Activated T-cell treated with anti-CD3 and anti-CD28 coated beads for 48 hours (primary cell): ENCODE results near the gene RASL11A.
A peak's percentile ranks its signal among the peaks of the same experiment; 100 is the strongest.
"Not testable (repeated sequence)": the region's sequence is repeated elsewhere in the genome, so short reads cannot be mapped to it uniquely, and the experiment has no call there.

Experiments
- DNase-seq: peaks from one replicate; pipeline ENCODE4 v3.0.0-alpha.2; 2020; ENCODE audit warnings: low read depth

Gene RASL11A, protein sequence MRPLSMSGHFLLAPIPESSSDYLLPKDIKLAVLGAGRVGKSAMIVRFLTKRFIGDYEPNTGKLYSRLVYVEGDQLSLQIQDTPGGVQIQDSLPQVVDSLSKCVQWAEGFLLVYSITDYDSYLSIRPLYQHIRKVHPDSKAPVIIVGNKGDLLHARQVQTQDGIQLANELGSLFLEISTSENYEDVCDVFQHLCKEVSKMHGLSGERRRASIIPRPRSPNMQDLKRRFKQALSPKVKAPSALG

DNA sequence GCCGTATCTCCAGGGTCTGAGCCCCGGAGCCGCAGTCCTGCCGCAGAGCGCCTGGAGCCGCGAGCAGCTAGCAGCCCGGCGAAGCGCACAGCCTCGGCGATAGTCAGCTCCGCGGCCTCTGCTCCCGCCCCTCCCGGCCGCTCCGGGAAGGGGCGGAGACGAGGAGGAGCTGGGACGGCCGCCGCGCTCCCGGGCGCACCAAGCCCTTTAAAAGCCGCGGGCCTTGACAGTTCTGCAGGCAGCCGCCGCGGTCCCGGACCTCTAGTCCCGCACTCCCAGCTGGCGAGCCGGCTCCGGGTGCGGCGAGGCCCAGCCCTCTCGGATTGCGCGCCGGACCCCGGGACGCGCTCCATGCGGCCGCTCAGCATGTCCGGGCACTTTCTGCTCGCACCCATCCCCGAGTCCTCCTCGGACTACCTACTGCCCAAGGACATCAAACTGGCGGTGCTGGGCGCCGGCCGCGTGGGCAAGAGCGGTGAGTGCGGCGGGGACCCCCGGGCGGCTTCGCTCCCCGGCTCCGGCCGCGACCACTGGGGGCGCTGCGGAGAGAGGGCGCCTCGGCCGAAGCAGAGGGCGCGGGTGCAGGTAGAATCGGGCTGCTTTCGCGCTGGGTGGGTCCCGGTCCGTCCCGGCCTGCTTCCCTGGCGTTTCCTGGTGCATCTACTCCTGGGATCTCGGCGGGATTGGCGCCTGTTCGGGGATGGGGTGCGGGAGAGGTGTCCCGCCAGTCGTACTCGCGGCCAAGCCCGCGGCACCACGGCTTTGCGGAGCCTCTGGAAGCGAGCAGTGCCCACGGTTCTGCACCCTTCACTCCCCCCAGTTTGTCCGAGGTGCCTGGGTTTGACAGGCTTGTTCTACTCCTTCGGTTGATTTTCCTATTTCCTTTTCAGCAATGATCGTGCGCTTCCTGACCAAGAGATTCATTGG lies at the start of gene RASL11A:
Gene RASL11A, plus strand, starts transcription at position 237 of the 927 bp plus-strand sequence. Its CDS starts 115 bp downstream, at position 352.
- DNase-seq = peak; percentile 69

DNA sequence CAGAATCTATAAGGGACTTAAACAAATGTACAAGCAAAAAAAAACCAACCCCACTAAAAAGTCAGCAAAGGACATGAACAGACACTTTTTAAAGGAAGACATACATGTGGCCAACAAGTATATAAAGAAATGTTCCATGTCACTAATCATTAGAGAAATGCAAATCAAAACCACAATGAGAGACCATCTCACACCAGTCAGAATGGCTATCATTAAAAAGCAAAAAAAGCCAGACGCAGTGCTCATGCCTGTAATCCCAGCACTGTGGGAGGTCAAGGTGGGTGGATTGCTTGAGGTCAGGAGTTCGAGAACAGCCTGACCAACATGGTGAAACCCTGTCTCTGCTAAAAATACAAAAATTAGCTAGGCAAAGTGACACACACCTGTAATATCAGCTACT lies 48.5 kb upstream of the RASL11A start:
- DNase-seq = not testable (repeated sequence)

DNA sequence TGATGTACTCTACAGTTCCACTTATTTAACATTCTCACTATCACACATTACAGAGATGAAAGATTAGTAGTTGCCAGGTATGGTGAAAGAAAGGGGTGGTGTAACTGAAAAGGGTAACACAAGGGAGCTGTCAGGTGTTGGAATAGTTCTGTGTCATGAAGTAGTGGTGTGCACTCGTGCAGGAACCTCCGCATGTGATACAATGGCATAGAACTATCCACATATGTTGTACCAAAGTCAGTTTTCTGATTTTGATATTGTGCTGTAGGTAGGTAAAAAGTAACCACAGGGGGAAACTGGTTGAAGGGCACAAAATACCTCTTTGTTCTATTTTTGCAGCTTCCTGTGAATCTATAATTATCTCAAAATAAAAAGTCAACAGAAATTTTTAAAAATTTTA lies 43.6 kb upstream of the RASL11A start:
- no peak for DNase-seq

DNA sequence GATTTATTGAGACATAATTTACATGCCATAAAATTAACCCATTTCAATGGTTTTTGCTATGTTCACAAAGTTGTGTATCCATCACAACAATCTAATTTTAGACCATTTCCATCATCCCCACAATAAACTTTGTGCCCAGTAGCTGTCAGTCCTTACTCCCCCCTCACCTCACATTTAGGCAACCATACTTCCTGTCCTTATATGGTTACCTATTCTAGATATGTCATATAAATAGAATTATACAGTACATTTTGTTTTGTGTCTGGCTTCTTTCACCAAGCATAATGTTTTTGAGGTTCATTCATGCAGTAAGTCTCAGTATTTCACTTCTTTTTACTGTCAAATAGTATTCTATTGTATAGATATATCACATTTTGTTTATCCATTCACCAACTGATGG lies 42.5 kb upstream of the RASL11A start:
- no peak for DNase-seq

DNA sequence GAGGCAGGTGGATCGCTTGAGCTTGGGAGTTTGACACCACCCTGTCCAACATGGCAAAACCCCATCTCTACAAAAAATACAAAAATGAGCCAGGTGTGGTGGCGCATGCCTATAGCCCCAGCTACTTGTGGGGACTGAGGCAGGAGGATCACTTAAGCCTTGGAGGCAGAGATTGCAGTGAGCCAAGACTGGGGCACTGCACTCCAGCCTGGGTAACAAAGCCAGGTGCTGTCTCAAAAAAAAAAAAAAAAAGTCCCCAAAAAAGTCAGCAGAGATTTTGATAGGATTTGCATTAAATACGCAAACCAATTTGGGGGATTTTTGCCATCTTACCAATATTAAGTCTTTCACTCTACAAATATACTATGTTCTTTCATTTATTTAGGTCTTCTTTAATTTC lies 41.0 kb upstream of the RASL11A start:
- no peak for DNase-seq

DNA sequence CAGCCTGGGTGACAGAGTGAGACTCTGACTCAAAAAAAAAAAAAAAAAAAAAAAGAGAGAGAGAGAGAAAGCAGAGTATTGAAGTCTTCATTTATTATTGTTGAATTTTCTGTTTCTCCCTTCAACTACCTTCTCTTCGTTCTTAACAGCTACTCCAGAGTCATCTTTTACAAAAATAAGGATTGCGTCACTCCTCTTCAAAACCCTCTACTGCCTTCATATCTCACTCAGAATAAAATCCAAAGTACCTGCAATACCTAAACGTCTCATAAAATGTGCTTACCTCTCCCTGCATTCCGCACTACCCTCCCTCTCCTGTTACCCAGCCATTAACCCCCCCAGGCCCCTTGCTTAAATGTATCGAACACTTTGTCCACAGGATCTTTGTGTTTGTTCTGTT lies 36.7 kb upstream of the RASL11A start:
- no peak for DNase-seq

DNA sequence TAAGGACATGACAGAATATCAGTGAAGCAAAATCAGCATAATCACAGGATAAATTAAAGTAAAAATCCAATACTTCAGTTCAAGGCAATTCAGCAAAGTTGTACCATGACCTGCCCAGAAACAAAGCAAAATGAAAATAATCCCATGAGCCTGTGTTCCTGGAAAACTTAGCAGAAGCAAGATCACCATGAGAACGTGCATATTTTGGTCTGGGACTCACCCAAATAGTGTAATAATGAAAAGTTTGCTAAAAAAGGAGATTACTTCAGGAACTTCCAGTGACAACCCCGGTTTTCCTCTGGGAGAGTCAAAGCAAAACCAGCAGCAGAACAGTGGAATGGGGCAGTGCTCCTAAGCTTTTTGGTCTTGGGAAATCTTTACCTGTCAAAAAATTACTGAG lies 34.2 kb upstream of the RASL11A start:
- no peak for DNase-seq

DNA sequence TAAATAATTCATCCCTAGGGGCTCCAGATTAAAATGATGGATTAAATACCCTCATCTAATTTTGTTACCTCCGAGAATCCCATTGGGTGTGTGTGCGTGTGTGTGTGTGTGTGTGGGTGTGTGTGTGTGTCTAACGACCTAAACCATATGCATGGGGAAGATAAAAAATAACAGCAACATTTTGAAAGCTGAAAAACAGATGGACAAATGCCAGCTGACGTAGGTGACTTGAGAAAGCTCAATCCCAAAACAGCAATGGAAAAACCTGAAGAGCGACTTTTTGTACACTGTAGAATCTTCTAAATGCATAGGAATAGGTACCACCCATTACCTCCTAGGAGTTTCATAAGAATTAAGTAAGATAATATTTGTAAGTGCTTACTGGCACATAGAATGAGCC lies 27.9 kb upstream of the RASL11A start:
- no peak for DNase-seq

DNA sequence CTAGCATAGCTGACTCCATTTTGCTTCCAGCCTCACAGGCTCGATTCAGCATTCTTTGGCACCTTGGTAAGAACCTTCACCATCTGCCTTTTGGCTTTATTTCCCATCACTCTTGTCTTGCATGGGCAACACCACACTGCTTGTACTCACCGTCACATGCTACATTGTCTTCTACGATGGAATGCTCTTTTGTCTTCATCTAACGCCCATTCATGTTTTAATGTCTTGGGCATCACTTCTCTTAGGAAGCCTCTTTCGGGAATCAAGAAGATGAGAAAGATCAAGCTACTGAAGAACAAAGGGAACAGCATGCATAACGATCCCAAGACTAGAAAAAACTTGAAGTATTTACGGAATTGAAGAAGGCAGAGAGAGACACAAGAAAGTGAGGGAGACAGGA lies 25.0 kb upstream of the RASL11A start:
- no peak for DNase-seq

DNA sequence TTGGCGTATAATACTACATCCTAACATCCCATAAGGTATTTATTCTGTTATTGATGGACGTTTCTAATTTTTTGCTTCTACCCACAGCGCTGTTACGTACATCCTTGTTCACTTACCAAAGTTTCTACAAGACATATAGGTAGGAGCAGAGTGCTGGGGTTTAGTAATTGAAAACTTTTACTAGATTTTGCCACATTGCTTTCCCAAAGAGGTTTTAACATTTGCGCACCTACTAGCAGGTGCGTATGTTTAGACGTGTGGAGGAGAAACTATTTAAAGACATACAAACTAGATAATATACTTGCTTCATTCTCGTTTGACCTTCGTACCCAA lies 19.8 kb upstream of the RASL11A start:
- DNase-seq = no peak

DNA sequence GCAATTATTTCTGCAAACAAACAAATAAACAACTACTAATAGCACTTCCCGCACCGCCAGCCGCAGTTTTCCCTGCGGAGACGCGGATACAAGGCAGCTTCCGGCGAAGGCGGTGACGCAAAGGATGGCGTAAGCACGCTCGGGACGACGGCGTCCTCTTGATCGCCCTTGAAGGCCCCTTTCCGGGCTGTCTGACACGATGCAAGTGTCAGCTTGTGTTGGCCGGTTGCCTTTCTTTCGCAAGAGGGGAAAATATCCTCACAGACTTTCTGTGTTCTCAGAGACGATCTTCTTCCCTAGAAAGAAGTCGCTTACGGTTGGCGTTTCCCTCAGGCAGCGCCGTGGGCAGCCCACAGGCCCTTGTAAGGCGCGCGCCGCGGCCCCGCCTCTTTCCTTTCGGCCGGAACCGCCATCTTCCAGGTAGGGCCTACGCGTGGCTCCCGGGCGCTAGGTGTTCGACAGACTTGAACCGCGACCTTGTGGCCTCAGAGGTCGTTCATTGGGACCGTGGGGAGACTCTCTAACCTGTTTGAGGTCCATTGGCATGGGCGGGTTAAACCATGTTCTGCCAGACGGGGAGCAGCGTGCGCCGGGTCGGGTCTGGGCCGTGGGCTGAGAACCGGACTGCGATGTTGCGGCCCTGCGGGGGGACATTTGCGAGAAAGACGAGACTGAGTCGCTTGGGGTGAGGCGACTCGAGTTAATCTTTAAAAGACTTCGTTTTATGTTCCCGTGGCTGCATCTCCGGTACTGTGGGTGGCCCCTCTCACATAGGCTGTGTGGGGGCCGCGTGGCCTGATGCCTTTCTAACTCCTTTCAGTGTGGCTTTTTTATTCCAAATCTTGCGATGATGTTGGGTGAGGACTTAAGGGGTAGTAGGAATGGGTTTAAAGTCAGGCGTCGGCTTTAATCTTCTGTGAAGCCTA lies 19.2 kb upstream of the RASL11A start, which contains the start of gene RPL21:
Gene RPL21, plus strand, starts transcription at position 393 of the 926 bp plus-strand sequence. CDS start 2,219 bp downstream, outside the sequence.
- DNase-seq = peak; percentile 85

DNA sequence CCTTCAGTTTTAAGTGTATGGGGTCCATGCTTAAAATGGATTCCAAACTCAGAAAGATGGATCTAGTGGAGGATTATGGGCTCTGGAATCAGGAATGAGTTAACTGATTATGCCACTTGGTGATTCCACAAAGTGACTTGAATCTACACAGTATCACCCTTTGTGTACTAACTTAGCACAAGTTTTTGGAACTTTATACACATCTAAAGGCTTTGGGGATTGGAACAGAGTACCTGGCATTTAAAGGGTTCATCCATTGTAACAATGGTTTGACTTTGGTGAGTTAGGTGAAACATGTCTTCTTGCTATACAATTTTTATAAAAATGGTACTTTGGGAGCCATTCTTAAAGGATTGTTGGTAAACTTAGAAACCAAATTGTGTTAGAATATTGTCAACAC lies 18.2 kb upstream of the RASL11A start:
- no peak for DNase-seq

DNA sequence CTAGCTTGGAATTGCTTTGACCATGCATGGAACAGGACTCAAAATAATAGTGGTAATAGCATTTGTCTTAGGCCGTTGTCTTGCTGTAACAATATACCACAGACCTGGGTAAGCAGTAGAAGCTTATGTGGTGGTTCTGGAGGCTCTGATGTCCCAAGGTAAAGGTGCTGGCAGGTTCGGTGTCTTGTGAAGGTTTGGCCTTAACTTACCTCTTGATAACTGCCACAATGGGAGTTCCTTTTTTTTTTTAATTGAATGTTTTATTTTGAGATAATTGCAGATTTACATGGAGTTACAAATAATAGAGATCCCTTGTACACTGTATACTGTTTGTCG lies 13.4 kb upstream of the RASL11A start:
- no peak for DNase-seq

DNA sequence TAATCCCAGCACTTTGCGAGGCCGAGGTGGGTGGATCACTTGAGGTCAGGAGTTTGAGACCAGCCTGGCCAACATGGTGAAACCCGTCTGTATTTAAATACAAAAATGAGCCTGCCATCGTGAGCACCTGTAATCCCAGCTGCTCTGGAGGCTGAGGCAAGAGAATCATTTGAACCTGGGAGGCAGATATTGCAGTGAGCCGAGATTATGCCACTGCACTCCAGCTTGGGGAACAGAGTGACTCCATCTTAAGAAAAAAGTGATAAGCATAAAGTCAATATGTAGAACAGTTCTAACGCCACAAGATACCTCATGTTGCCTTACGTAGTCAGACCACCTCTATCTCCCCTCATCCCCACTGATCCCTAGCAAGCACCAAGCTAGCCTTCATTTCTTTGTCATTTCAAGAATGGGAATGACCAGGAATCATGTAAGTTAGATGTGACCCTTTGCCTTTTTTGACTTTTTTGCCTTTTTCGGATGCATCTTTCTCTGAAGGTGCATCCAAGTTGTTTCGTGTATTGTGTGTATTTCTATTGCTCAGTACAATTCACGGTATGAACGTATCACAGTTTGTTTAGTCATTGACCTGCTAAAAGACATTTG lies 12.9 kb upstream of the RASL11A start:
- DNase-seq = no peak

DNA sequence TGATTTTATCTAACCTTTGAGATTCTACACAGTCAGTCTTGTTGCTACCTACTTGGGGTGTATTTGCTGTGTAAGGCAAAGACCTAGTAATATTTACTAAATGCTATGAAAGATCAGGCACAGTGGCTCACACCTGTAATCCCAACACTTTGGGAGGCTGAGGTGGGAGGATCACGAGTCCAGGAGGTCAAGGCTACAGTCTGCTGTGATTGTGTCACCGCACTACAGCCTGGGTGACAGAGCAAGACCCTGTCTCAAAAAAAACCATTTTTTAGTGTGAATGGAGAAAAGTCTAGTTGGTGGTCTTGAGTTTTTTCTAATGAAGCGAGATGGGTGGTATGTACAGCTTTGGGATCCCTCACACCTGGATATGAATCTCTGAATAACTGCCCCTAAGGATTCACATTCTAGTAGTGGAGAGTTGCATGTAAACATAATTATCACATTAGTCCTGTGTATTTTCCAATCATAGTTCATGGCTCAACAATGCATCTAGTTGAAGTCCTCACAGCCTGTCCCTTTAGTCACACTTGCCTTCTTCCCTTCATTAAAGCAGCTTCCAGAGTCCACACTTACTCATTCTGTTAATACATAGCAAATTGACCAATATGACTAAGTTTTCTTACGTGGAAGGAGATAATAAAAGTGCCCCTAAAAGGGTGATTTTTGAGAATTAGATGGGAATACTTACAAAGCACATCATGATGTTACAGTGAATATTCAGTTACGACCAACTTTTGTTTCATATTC lies 11.8 kb upstream of the RASL11A start:
- DNase-seq = no peak

DNA sequence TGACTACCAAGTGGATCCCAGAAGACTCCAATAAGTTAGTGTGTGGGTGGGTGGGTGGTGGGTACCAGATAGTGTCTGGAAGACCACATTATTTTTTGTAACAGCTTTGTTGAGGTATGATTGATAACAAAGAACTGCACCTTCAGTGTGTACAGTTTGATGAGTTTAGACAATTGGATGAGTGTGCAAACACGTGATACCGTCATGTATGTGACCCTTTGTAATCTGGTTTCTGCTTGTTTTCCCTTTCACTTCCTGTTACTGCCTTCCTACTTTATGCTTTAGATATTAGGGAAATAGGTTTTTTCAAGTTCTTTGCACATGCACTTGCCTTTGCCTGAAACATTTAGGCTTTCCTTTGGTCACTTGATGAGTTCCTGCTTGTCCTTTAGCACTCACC lies 10.8 kb upstream of the RASL11A start:
- no peak for DNase-seq

DNA sequence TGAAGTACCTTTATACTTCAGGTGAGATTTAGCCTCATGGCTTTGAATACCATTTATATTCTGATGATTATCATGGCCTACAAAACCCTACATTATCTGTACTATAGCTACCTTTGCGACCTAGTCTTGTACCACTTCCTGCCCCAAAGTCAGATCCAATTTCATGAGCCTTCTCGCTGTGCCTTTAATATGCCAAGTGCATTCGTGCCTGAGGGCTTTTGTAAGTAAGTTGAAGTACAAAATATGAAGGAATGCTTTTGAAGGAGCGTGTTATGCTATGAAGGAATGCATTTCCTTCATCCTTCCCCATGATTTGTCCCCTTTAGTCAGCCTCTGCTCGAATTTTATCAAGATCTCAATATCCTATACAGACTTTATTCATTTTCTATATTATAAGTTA lies 9.2 kb upstream of the RASL11A start:
- DNase-seq = no peak

DNA sequence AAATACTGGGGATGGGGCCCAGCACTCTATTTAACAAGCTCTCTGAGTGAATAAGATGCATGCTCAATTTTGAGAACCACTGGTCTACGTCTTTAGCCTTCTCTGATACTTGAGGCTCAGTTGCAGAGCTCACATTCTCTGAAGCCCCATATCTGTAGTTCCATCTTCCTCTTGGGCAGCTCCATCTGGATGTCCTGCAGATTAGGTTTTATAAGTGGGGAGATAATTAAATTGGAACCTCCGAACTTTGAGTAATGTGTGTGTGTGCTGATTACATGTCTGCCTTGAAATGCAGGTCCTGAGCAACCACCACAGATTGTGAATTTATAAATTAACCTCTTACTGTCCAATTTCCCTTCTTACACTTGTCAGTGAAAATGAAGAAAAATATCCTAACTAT lies 7.2 kb upstream of the RASL11A start:
- no peak for DNase-seq

DNA sequence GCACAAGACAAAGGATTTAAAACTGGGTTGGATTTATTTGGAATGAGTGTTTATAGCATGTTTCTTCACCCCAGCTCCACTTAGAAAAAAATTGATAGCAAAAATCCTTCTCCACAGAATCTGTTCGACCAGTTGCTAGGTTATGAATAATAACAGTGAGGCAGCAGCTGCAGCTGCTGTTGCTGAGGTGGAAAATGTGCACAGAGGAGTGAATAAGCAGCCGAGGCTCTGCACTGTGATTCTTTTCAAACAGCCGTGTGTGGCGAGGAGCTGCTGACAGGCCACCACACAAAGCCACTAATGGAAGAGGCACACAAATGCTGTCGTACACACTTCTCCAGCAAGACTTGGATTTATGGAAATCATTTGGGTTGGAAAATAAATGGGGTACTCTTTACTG lies 6.4 kb upstream of the RASL11A start:
- no peak for DNase-seq

DNA sequence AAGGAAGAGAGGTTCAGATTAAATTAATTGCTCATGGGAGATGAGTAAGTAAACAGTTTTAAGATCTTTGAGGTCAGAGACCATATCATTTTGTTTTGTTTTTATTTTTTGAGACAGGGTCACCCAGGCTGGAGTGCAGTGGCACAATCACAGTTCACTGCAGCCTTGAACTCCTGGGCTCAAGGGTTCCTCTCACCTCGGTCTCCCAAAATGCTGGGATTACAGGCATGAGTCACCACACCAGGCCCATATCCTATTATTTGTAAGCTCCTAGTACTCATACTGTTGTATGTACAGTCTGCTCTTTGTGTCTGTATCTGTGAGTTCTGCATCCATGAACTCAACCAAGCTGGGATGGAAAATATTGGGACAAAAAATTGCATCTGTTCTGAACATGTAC lies 6.0 kb upstream of the RASL11A start:
- no peak for DNase-seq

DNA sequence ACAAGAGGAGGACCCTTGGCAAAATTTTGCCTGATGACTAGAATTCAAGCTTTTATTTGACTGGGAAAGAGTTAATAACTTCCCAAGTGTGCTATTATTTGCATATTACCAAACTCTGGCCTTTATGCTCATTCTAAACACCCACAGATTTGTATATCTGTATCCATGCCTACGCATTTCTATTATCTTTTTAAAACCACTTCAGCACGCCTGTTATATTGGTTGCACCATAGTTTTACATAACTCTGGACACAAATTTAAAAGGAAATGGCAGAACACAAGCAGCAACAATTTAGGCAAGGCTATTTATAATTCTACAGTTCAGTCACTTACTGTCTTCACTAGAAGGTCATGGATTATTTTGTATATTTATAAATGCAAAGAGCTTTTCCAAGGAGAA lies 3.7 kb upstream of the RASL11A start:
- DNase-seq = no peak
